ENCODE results near the gene AMFR.

- no peak for TF ChIP-seq GATA2 (IDR thresholded peaks at IDR 0.05; ENCODE audit: low read depth, low read length)
- TF ChIP-seq GATA3 (IDR thresholded peaks at IDR 0.05; ENCODE audit: low read depth, low read length): no peak
These were observed 12.0 kb downstream of the AMFR start for GRCh38 chr16:56413381-56413780.
